ENCODE results near the gene SLC1A1.

Gene SLC1A1

GRCh38 chr9:4489919-4490704 lies at the start of gene SLC1A1:
SLC1A1 (plus strand) TSS chr9:4490468; CDS start chr9:4490680, 212 bp downstream.
- intact Hi-C loops (cut with DNase I), result no loop called here
- DNase-seq, result peak; percentile 28 to 96 (median 71)

- DNase-seq, result no peak
Observed at GRCh38 chr9:4442806-4443205, 47.5 kb upstream of the SLC1A1 start.

GRCh38 chr9:4443439-4443838 lies 46.8 kb upstream of the SLC1A1 start:
- intact Hi-C loops (cut with DNase I), result no loop called here
- no peak for DNase-seq

More at GRCh38 chr9:4442806-4443205, 47.5 kb upstream of the SLC1A1 start:
- intact Hi-C loops (cut with DNase I), result no loop called here

GRCh38 chr9:4461437-4461836 lies 28.8 kb upstream of the SLC1A1 start:
- no peak for DNase-seq
- intact Hi-C loops (cut with DNase I), result no loop called here

- intact Hi-C loops (cut with DNase I), result no loop called here
- no peak for DNase-seq
Observed at GRCh38 chr9:4463824-4464223, 26.4 kb upstream of the SLC1A1 start.

GRCh38 chr9:4464911-4465513 lies 25.3 kb upstream of the SLC1A1 start:
- DNase-seq, result no peak
- intact Hi-C loops (cut with DNase I), result no loop called here

- intact Hi-C loops (cut with DNase I), result no loop called here
- DNase-seq, result no peak
Observed at GRCh38 chr9:4465910-4466309, 24.4 kb upstream of the SLC1A1 start.

GRCh38 chr9:4475301-4475700 lies 15.0 kb upstream of the SLC1A1 start:
- no peak for DNase-seq
- intact Hi-C loops (cut with DNase I), result no loop called here

- no peak for DNase-seq
- intact Hi-C loops (cut with DNase I), result no loop called here
Observed at GRCh38 chr9:4486176-4486575, 4.1 kb upstream of the SLC1A1 start.

- DNase-seq, result peak in 1 of 10 donors; percentile 83
- intact Hi-C loops (cut with DNase I), result no loop called here
Observed at GRCh38 chr9:4489562-4489918, 728 bp upstream of the SLC1A1 start.

GRCh38 chr9:4490705-4491625 lies 697 bp downstream of the SLC1A1 start:
- DNase-seq, result peak in 8 of 10 donors; percentile 17 to 88 (median 36)

GRCh38 chr9:4491626-4491975 lies 1.3 kb downstream of the SLC1A1 start:
- intact Hi-C loops (cut with DNase I), result no loop called here
- DNase-seq, result no peak

More at GRCh38 chr9:4490705-4491625, 697 bp downstream of the SLC1A1 start:
- intact Hi-C loops (cut with DNase I), result no loop called here

GRCh38 chr9:4494332-4494731 lies 4.1 kb downstream of the SLC1A1 start:
- intact Hi-C loops (cut with DNase I), result no loop called here
- no peak for DNase-seq

GRCh38 chr9:4494806-4495205 lies 4.5 kb downstream of the SLC1A1 start:
- no peak for DNase-seq
- intact Hi-C loops (cut with DNase I), result no loop called here

- no peak for DNase-seq
Observed at GRCh38 chr9:4495537-4495936, 5.3 kb downstream of the SLC1A1 start.

GRCh38 chr9:4496497-4496896 lies 6.2 kb downstream of the SLC1A1 start:
- intact Hi-C loops (cut with DNase I), result no loop called here
- no peak for DNase-seq

More at GRCh38 chr9:4495537-4495936, 5.3 kb downstream of the SLC1A1 start:
- intact Hi-C loops (cut with DNase I), result no loop called here

- intact Hi-C loops (cut with DNase I), result no loop called here
- no peak for DNase-seq
Observed at GRCh38 chr9:4497395-4497794, 7.1 kb downstream of the SLC1A1 start.

- intact Hi-C loops (cut with DNase I), result no loop called here
- no peak for DNase-seq
Observed at GRCh38 chr9:4497855-4498254, 7.6 kb downstream of the SLC1A1 start.

- intact Hi-C loops (cut with DNase I), result no loop called here
- no peak for DNase-seq
Observed at GRCh38 chr9:4499917-4500316, 9.6 kb downstream of the SLC1A1 start.

GRCh38 chr9:4501147-4501507 lies 10.9 kb downstream of the SLC1A1 start:
- DNase-seq, result no peak
- intact Hi-C loops (cut with DNase I), result no loop called here

- no peak for DNase-seq
- intact Hi-C loops (cut with DNase I), result no loop called here
Observed at GRCh38 chr9:4502444-4502843, 12.2 kb downstream of the SLC1A1 start.

All from posterior cingulate gyrus (tissue), 11 donors.